Spleen (tissue), 11 donors: ENCODE results near the gene RANBP3. TPM values are rescaled to one million over a fixed set of nuclear protein-coding genes. Genes with fewer than 3 reads are reported as not detected.

Source experiments
- DNase-seq: peaks from one replicate; pipeline ENCODE4 v3.0.0-alpha.2; 2020
- H3K27ac ChIP-seq, 8 donors: fragments of 200-600 bp; sonication (generic) in 7 of 8; 1 replicate in 4 of 8; 2 replicates in 4 of 8; pipeline versions ENCODE4 v1.5.0 to v1.8.0; 2016 to 2021; ENCODE audit warnings: inconsistent platforms in 4 of 8, mild to moderate bottlenecking in 4 of 8, moderate library complexity in 1 of 8
- H3K27me3 ChIP-seq, 7 donors: fragments of 200-600 bp; sonication (generic) in 6 of 7; replicated peaks in 1 of 7; 1 replicate in 4 of 7; 2 replicates in 3 of 7; pipeline versions ENCODE4 v1.5.0 to v1.8.0; 2016 to 2021; ENCODE audit warnings: inconsistent platforms in 3 of 7, mild to moderate bottlenecking in 1 of 7
- H3K36me3 ChIP-seq, 6 donors: fragments of 200-600 bp; sonication (generic) in 5 of 6; 1 replicate in 4 of 6; 2 replicates in 2 of 6; pipeline versions ENCODE4 v1.5.0 to v1.8.0; 2016 to 2021; ENCODE audit warnings: inconsistent platforms in 2 of 6
- H3K4me1 ChIP-seq, 6 donors: fragments of 200-600 bp; sonication (generic) in 5 of 6; 1 replicate in 3 of 6; 2 replicates in 3 of 6; pipeline versions ENCODE4 v1.5.0 to v1.8.0; 2016 to 2021; ENCODE audit warnings: inconsistent platforms in 3 of 6
- H3K4me3 ChIP-seq, 8 donors: fragments of 200-600 bp; sonication (generic) in 7 of 8; 1 replicate in 4 of 8; 2 replicates in 4 of 8; pipeline versions ENCODE4 v1.5.0 to v1.8.0; 2016 to 2021; ENCODE audit warnings: inconsistent platforms in 4 of 8, mild to moderate bottlenecking in 4 of 8, moderate library complexity in 2 of 8
- H3K9me3 ChIP-seq, 8 donors: fragments of 200-600 bp; sonication (generic) in 7 of 8; 1 replicate in 4 of 8; 2 replicates in 4 of 8; pipeline versions ENCODE4 v1.5.0 to v1.8.0; 2016 to 2021; ENCODE audit warnings: inconsistent platforms in 4 of 8
- POLR2A ChIP-seq, 3 donors: fragments of 450-650 bp; IDR thresholded peaks; one replicate each; pipeline ENCODE4 v1.5.1; 2017; ENCODE audit warnings: antibody characterized with exemption in 3 of 3, mild to moderate bottlenecking in 1 of 3
- POLR2AphosphoS5 ChIP-seq, 3 donors: sonication (generic); formaldehyde crosslinking; IDR thresholded peaks; one replicate each; pipeline ENCODE4 v1.5.1; 2017; ENCODE audit warnings: antibody characterized with exemption in 3 of 3
- WGBS, 5 donors: extraction: QIAGEN DNeasy Blood & Tissue Kit in 3 of 5; methylation state at CpG; one replicate each; pipeline versions ENCODE4 v1.1.5 to v1.1.7; 2013 to 2018; 5-methylcytosine and 5-hydroxymethylcytosine counted together
- intact Hi-C: fragments of 100-400 bp; cut with DNase I; formaldehyde crosslinking; loops from one replicate; pipeline ENCODE4 v1.15.0; 2023; ENCODE audit warnings: low total_unique reads
- polyA plus RNA-seq, 3 donors: library from polyadenylated mRNA; stranded (reverse); fragments of 200-250 nt; gene quantifications; one replicate each; pipeline ENCODE4 v1.2.1, GENCODE V29; 2013
- total RNA-seq, 7 donors: library from RNA; depleted of rRNA in 3 of 7; stranded (reverse); fragments of >200 nt in 3 of 7; fragmentation: NEBNext Ultra II Directional in 4 of 7; extraction: Animal tissue kit (Norgen Biotek cat#: 25700) in 4 of 7; gene quantifications; one replicate each; pipeline versions ENCODE4 v1.1.0 to v1.2.1, GENCODE V29; 2016 to 2021
- TF ChIP-seq, protein P1 (sequence below), 11 experiments: fragments of 200-600 bp in 7 of 11; fragments of 450-650 bp in 4 of 11; sonication (generic) in 4 of 11; IDR thresholded peaks in 8 of 11; conservative IDR thresholded peaks in 3 of 11; 1 replicate in 7 of 11; 2 replicates in 4 of 11; pipeline versions ENCODE4 v1.4.0 to v1.8.0; 2016 to 2021; ENCODE audit warnings: antibody characterized with exemption in 11 of 11, inconsistent platforms in 4 of 11, mild to moderate bottlenecking in 1 of 11
- donor health status: healthy with polysubstance abuse.
- donor health status: DM: no; HTN: no; CAD: no; lungs with moderate emphysema.
- donor health status: DM: no; HTN: no; CAD: no.
- donor health status: Bipolar disorder and iron deficiency.
- donor health status: healthy.
- donor health status: DM: no; HTN: no; CAD: no.
- donor health status: DM: yes; HTN: yes; CAD: no.

The RANBP3 gene
- total and polyA plus RNA-seq, 10 donors: 27.5 to 92.9 (median 69.8) TPM

DNA sequence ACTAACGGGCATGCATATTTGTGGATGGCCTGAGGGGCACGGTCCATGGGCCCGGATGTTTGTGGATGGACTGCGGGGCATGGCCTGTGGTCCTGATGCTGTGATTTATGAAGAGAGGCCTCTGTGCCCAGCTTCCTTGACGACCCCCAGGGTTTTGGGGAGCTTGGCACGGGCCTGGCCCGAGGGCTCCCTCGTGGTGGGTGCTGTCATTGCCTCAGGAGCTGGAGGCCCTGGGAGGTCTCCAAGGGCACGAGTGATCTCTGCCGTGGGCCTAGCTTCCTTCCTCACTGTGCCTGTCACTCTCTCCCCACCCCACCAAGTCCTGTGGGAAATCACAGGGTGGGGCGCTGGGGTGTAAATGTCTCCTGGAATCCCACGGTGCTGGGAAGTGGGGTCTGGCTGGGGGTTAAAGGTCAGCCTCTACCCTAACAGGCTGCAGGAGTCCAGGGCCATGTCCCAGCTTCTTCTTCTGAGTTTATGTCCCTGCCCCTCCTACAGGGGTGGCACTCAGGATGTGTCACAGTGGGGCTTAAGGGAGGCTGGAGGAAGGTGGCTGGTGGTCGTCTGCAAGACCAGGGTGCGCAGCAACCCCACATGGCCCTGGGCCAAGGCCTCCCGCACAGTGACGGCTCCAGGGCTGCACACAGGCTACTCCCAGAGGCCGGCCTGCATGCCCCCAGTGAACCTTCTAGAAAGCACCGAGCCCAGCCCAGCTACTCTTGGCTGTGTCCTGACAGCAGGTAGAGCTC lies 27.6 kb upstream of the RANBP3 start:
- TF ChIP-seq POLR2A (IDR thresholded peaks at IDR 0.05) (no peak), POLR2AphosphoS5 (IDR thresholded peaks at IDR 0.05) (no peak)
- TF ChIP-seq, protein P1, sequence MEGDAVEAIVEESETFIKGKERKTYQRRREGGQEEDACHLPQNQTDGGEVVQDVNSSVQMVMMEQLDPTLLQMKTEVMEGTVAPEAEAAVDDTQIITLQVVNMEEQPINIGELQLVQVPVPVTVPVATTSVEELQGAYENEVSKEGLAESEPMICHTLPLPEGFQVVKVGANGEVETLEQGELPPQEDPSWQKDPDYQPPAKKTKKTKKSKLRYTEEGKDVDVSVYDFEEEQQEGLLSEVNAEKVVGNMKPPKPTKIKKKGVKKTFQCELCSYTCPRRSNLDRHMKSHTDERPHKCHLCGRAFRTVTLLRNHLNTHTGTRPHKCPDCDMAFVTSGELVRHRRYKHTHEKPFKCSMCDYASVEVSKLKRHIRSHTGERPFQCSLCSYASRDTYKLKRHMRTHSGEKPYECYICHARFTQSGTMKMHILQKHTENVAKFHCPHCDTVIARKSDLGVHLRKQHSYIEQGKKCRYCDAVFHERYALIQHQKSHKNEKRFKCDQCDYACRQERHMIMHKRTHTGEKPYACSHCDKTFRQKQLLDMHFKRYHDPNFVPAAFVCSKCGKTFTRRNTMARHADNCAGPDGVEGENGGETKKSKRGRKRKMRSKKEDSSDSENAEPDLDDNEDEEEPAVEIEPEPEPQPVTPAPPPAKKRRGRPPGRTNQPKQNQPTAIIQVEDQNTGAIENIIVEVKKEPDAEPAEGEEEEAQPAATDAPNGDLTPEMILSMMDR (IDR thresholded peaks at IDR 0.05 in 8 of 11, conservative IDR thresholded peaks at IDR 0.05 in 3 of 11): no peak
- no peak overlapping the region for H3K4me3 ChIP-seq
- intact Hi-C loops: no loop called here
- no peak overlapping the region for H3K27ac ChIP-seq
- no peak for DNase-seq
- WGBS, 5 donors: 72 to 82% (median 79%) methylated on average over 7 to 18 of the region's 18 CpGs
- H3K36me3 ChIP-seq: peaks cover 0 to 80% (median 0%) of the 10 kb centered on the region in 6 donors
- H3K4me1 ChIP-seq: no peaks in the 10 kb centered on the region
- no peaks in the 10 kb centered on the region for H3K27me3 ChIP-seq
- peaks cover 0 to 4% (median 2%) of the 10 kb centered on the region in 8 donors for H3K9me3 ChIP-seq

DNA sequence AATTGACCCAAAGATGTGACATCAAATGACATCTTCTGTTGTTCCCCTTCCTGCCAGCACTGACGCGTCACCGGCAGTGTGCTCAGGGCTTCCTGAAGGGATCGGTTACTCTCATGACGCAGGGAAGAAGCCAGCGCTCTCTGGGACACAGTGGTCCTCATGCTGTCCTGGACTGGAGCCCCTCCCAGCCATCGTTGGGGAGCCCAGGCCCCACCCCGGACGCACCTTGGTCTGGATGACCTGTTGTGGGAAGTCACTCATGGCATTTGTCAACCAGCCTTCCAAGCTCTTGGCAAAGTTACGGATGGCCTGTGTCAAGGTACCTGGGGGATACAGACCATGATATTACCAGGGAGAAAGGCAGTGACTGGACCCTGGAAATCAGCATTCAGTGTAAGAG lies 26.0 kb upstream of the RANBP3 start:
- H3K9me3 ChIP-seq: peaks cover 0 to 12% (median 7%) of the 10 kb centered on the region in 8 donors
- no peak overlapping the region for H3K27ac ChIP-seq
- TF ChIP-seq POLR2AphosphoS5 (IDR thresholded peaks at IDR 0.05) (no peak), POLR2A (IDR thresholded peaks at IDR 0.05) (no peak)
- TF ChIP-seq, protein P1 (IDR thresholded peaks at IDR 0.05 in 8 of 11, conservative IDR thresholded peaks at IDR 0.05 in 3 of 11): no peak
- intact Hi-C loops: no loop called here
- H3K27me3 ChIP-seq: no peaks in the 10 kb centered on the region
- no peak overlapping the region for H3K4me3 ChIP-seq
- 81 to 86% (median 83%) methylated on average over 9 to 10 of the region's 10 CpGs for WGBS, 5 donors
- no peak for DNase-seq
- H3K4me1 ChIP-seq: no peaks in the 10 kb centered on the region
- peaks cover 0 to 83% (median 0%) of the 10 kb centered on the region in 6 donors for H3K36me3 ChIP-seq

GRCh38 chr19:6002591-6002990 lies 24.7 kb upstream of the RANBP3 start:
- no peak for DNase-seq
- no peaks in the 10 kb centered on the region for H3K27me3 ChIP-seq
- H3K27ac ChIP-seq: no peak overlapping the region
- TF ChIP-seq POLR2AphosphoS5 (IDR thresholded peaks at IDR 0.05): no peak
- no peak for TF ChIP-seq POLR2A (IDR thresholded peaks at IDR 0.05)
- TF ChIP-seq, protein P1 (IDR thresholded peaks at IDR 0.05 in 8 of 11, conservative IDR thresholded peaks at IDR 0.05 in 3 of 11): no peak
- H3K36me3 ChIP-seq: peaks cover 0 to 84% (median 0%) of the 10 kb centered on the region in 6 donors
- H3K4me1 ChIP-seq: no peaks in the 10 kb centered on the region
- H3K9me3 ChIP-seq: peaks cover 0 to 12% (median 7%) of the 10 kb centered on the region in 8 donors
- intact Hi-C loops: no loop called here
- H3K4me3 ChIP-seq: no peak overlapping the region
- WGBS, 5 donors: 93 to 96% (median 93%) methylated on average over 17 to 26 of the region's 26 CpGs

DNA sequence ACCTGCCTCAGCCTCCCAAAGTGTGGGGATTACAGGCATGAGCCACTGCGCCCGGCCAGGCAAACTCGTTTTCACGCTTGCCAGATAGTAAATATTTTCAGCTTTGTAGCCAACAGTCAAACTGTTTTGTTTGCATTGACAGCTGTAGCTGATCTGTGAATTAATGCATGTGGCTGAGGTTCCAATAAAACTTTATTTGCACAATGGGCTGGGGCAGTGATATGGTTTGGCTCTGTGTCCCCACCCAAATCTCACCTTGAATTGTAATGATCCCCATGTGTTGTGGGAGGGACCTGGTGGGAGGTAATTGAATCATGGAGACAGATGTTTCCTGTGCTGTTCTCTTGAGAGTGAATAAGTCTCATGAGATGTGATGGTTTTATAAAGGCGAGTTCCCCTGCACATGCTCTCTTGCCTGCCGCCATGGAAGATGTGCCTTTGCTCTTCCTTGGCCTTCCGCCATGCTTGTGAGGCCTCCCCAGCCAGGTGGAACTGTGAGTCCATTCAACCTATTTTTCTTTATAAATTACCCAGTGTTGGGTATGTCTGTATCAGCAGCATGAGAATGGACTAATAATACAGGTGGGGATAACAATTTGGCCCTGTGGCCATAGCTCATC lies 22.4 kb upstream of the RANBP3 start:
- intact Hi-C loops: no loop called here
- no peaks in the 10 kb centered on the region for H3K4me1 ChIP-seq
- H3K27ac ChIP-seq: no peak overlapping the region
- 78 to 97% (median 94%) methylated on average over 7 of the region's 7 CpGs for WGBS, 5 donors
- DNase-seq: no peak
- no peak overlapping the region for H3K4me3 ChIP-seq
- TF ChIP-seq, protein P1 (IDR thresholded peaks at IDR 0.05 in 8 of 11, conservative IDR thresholded peaks at IDR 0.05 in 3 of 11): no peak
- TF ChIP-seq POLR2AphosphoS5 (IDR thresholded peaks at IDR 0.05) (no peak), POLR2A (IDR thresholded peaks at IDR 0.05) (no peak)
- H3K36me3 ChIP-seq: peaks cover 0 to 87% (median 0%) of the 10 kb centered on the region in 6 donors
- H3K27me3 ChIP-seq: no peaks in the 10 kb centered on the region
- H3K9me3 ChIP-seq: peaks cover 0 to 12% (median 7%) of the 10 kb centered on the region in 8 donors
